GM12865 (cell line): Measurements from ENCODE around the gene TRAPPC11.

Experiments used
- DNase-seq: peaks from one replicate; pipeline ENCODE4 v3.0.0; 2010; ENCODE audit warnings: low read depth
- H3K4me3 ChIP-seq: 2 replicates; pipeline ENCODE4 v1.5.1; 2011; ENCODE audit warnings: mild to moderate bottlenecking, low read depth, low read length, control low read depth
- CTCF ChIP-seq: IDR thresholded peaks from 2 replicates; pipeline ENCODE4 v1.5.1; 2011; ENCODE audit warnings: low read length, control low read depth, low read depth, inconsistent platforms; ENCODE audit not compliant: insufficient read depth; ENCODE audit errors: missing control alignments

The TRAPPC11 gene

DNA sequence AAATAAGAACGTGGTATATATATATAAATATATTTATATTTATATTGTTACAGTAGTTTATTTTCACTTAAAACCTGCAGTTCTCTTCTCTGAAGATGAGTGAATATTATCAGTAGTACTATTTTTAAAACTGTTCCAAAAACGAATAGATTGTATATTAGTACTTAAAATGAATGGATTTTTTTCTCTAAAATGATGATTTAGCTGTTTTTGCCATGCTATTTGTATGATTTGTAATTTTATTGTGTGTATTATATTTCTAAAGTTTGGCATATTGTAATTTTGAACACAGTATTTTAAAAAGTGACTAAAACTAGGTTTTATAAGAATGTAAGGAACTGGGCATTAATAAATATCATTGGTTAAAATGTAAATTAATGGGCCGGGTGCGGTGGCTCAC lies 22.0 kb downstream of the TRAPPC11 start:
- no peak overlapping the region for H3K4me3 ChIP-seq
- no peak for TF ChIP-seq CTCF
- no peak for DNase-seq

GRCh38 chr4:183686461-183686860 lies 27.4 kb downstream of the TRAPPC11 start:
- no peak for TF ChIP-seq CTCF
- no peak for DNase-seq

DNA sequence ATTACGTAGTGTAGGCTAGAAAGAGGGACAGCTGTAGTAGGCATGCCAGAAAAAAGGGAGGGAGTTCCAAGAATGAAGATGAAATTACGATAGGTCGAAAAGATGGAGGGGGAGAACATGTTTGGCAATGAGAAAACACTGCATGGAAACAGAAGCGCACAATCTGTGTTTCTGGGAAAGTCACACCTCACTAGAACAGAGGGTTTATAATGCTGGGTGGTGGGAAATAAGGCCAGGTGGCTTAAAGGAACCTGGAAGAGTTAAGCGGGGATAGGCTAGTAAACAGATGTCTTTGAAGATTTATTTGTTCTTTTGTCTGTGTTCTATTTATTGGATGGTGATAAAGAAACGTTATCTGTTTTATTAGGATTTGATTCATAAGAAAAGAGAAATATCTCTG lies 29.1 kb downstream of the TRAPPC11 start:
- no peak overlapping the region for H3K4me3 ChIP-seq
- TF ChIP-seq CTCF = no peak
- DNase-seq = no peak

More at GRCh38 chr4:183686461-183686860, 27.4 kb downstream of the TRAPPC11 start:
- H3K4me3 ChIP-seq = no peak overlapping the region

DNA sequence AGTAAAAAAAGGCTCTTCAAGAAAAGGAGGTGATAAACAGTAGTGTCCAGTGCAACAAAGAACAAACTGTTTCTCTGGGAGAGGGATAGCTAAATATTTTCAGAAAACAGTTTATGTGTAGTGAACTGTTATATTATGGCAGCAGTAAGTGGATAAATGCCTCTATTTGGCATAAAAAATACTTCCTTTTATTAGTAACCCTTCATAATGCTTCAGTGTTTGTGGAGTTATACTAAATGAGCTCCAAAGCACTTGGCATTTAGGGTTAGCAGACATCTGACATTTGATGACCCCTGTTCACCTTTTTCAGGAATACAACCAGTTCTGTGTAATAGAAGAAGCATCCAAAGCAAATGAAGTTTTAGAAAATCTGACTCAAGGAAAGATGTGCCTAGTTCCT lies 31.9 kb downstream of the TRAPPC11 start:
- DNase-seq = no peak
- no peak overlapping the region for H3K4me3 ChIP-seq
- no peak for TF ChIP-seq CTCF

- TF ChIP-seq CTCF = no peak
- H3K4me3 ChIP-seq = no peak overlapping the region
- DNase-seq = no peak
These were observed 32.8 kb downstream of the TRAPPC11 start for GRCh38 chr4:183691897-183692296.

- no peak for TF ChIP-seq CTCF
- DNase-seq = no peak
- H3K4me3 ChIP-seq = no peak overlapping the region
These were observed 39.8 kb downstream of the TRAPPC11 start for GRCh38 chr4:183698909-183699308.

- H3K4me3 ChIP-seq = no peak overlapping the region
- no peak for DNase-seq
- TF ChIP-seq CTCF = no peak
These were observed 41.3 kb downstream of the TRAPPC11 start for GRCh38 chr4:183700407-183700806.
